22Rv1 (cell line): Measurements from ENCODE around the gene STXBP1.

ENCODE experiments used
- H3K27ac ChIP-seq: fragments of 450-650 bp; 2 replicates; pipeline ENCODE4 v1.5.1; 2017
- CTCF ChIP-seq: fragments of 450-650 bp; IDR thresholded peaks from 2 replicates; pipeline ENCODE4 v1.5.1; 2017; ENCODE audit warnings: mild to moderate bottlenecking
- ZFX ChIP-seq: fragments of 450-650 bp; IDR thresholded peaks from 2 replicates; pipeline ENCODE4 v1.6.1; 2017; ENCODE audit warnings: antibody characterized with exemption, borderline replicate concordance

Gene STXBP1

GRCh38 chr9:127680846-127681245, 68.8 kb downstream of the STXBP1 start:
- TF ChIP-seq CTCF: no peak
- TF ChIP-seq ZFX: no peak
- no peak overlapping the region for H3K27ac ChIP-seq

GRCh38 chr9:127682351-127683136, 70.5 kb downstream of the STXBP1 start:
- no peak overlapping the region for H3K27ac ChIP-seq

GRCh38 chr9:127683723-127684122, 71.6 kb downstream of the STXBP1 start:
- TF ChIP-seq ZFX: no peak
- no peak for TF ChIP-seq CTCF
- no peak overlapping the region for H3K27ac ChIP-seq

More at GRCh38 chr9:127682351-127683136, 70.5 kb downstream of the STXBP1 start:
- no peak for TF ChIP-seq CTCF
- no peak for TF ChIP-seq ZFX

GRCh38 chr9:127684576-127684975, 72.5 kb downstream of the STXBP1 start:
- no peak for TF ChIP-seq CTCF
- no peak for TF ChIP-seq ZFX
- H3K27ac ChIP-seq: no peak overlapping the region

DNA sequence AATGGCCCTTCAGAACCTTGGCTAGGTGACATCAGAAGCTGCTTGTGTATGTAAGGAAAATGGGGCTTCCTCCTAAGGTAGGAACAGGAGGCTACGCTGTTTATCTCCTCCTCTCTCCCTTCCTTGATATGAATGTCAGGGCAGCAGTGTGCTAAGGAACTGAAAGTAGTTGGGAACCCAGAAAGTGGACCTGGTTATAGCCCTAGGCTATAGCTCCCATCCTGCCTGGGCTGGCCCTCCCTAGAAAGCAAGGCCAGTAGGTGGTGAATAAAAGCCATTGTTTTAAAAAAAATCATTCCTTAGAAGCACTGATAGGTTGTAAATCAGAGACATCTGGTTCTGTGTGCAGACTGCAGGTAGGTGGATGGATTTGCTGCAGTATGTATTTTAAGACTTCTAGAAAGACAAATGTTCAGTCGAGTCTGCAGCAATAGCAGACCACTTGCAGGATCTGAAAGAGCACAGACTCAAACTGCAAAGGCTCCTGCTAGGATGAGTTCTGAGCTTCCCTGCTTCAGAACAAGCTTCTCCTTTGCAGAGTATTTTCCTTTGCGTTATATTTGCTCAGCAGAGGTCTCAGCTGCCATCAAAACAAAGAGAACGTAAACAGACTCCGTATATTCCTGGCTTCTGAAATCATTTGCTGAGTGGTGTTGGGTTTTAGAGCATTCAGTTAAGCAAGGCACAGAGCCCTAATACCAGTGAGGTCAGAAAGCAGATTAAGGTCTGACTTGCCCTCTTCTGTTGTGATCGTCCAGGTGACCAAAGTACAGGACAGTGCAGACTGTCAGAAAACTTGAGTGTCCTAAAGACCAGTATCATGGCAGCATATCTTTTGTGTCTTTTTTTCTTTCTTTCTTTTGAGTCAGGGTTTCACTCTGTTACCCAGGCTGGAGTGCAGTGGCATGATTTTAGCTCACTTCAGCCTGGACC, 74.7 kb downstream of the STXBP1 start:
- H3K27ac ChIP-seq: no peak overlapping the region
- TF ChIP-seq ZFX (no peak), CTCF (no peak)

- no peak for TF ChIP-seq ZFX
- TF ChIP-seq CTCF: no peak
- H3K27ac ChIP-seq: no peak overlapping the region
Observed at GRCh38 chr9:127689329-127690000, 77.4 kb downstream of the STXBP1 start.
